H4 (cell line): Measurements from ENCODE around the gene PSG3. TPM values are rescaled to one million over a fixed set of nuclear protein-coding genes. Genes with fewer than 3 reads are reported as not detected.
"Not testable (repeated sequence)": the region's sequence is repeated elsewhere in the genome, so short reads cannot be mapped to it uniquely, and the experiment has no call there.

ENCODE experiments used
- DNase-seq: peaks from one replicate; pipeline ENCODE4 v3.0.0-alpha.2; 2015; ENCODE audit warnings: low spot score
- total RNA-seq: library from RNA; depleted of rRNA; stranded (reverse); fragments of >200 nt; shearing (Covaris generic); gene quantifications from 2 replicates; pipeline ENCODE4 v1.2.3, GENCODE V29; 2014; rRNA removed

Gene PSG3
- total RNA-seq, 1 experiment from 2014 or later, result 0.04 TPM

- DNase-seq, result no peak
Measured at GRCh38 chr19:42695811-42696503, 44.3 kb downstream of the PSG3 start.

- DNase-seq, result peak; percentile 17
Measured at GRCh38 chr19:42693760-42694350, 46.4 kb downstream of the PSG3 start.

GRCh38 chr19:42683917-42684513 lies 56.3 kb downstream of the PSG3 start:
- DNase-seq, result no peak

- DNase-seq, result not testable (repeated sequence)
Measured at GRCh38 chr19:42676326-42676725, 64.0 kb downstream of the PSG3 start.

- DNase-seq, result not testable (repeated sequence)
Measured at GRCh38 chr19:42674549-42674948, 65.7 kb downstream of the PSG3 start.

Other genes with a start within 250 kb of the PSG3 start
- 0.35 TPM in 1 of 2 replicates, not detected in the other for gene CEACAM1, start 212.0 kb downstream of the PSG3 start, total RNA-seq
- not detected in 2 replicates for gene CEACAM8, start 145.6 kb downstream of the PSG3 start, total RNA-seq
- not detected in 2 replicates for gene PSG8, start 25.2 kb upstream of the PSG3 start, total RNA-seq
- not detected in 2 replicates for gene PSG1, start 139.2 kb upstream of the PSG3 start, total RNA-seq
- not detected in 2 replicates for gene PSG6, start 177.4 kb upstream of the PSG3 start, total RNA-seq
- gene PSG7, start 196.7 kb upstream of the PSG3 start, total RNA-seq, result 0.06 and 0.14 TPM in 2 replicates